Measurements from ENCODE around the gene EIF4B. TPM values are rescaled to one million over a fixed set of nuclear protein-coding genes. Genes with fewer than 3 reads are reported as not detected.
A peak's percentile ranks its signal among the peaks of the same experiment; 100 is the strongest.

EIF4B gene
- total and polyA plus RNA-seq, 9 donors, result 316 to 1,452 (median 882) TPM

GRCh38 chr12:53064613-53065436, 58.6 kb downstream of the EIF4B start:
- Histone ChIP-seq H3K9me3 (no peaks in the 10 kb centered on the region), H3K4me1 (ENCODE audit: insufficient read depth) (peaks cover 28% of the 10 kb centered on the region), H3K36me3 (no peaks in the 10 kb centered on the region), H3K27ac (peak overlapping the region; percentile 42 to 64), H3K4me3 (no peak overlapping the region), H3K27me3 (no peaks in the 10 kb centered on the region)
- intact Hi-C loops (cut with DNase I), result loop anchor here in 2 of 4 donors (5.0 kb wide), 1 partner anchor 132 kb away; no protein-coding TSS in a partner anchor
- no peak for TF ChIP-seq POLR2A (IDR thresholded peaks at IDR 0.05)
- TF ChIP-seq EP300 (IDR thresholded peaks at IDR 0.05), result no peak
- no peak for TF ChIP-seq CTCF (IDR thresholded peaks at IDR 0.05)
- peak in 3 of 5 donors; percentile 42 to 56 (median 44) for DNase-seq
- WGBS, 3 donors, result 56 to 66% (median 64%) methylated on average over 11 of the region's 11 CpGs

- 55 to 68% (median 65%) methylated on average over 7 of the region's 7 CpGs for WGBS, 3 donors
- H3K4me1 ChIP-seq (ENCODE audit: insufficient read depth), result peaks cover 31% of the 10 kb centered on the region
- intact Hi-C loops (cut with DNase I), result loop anchor here in 2 of 4 donors (5.0 kb wide), 1 partner anchor 132 kb away; no protein-coding TSS in a partner anchor
These were observed 59.2 kb downstream of the EIF4B start for GRCh38 chr12:53065470-53065869.

GRCh38 chr12:53065975-53066931, 60.0 kb downstream of the EIF4B start:
- no peaks in the 10 kb centered on the region for H3K27me3 ChIP-seq
- H3K4me1 ChIP-seq (ENCODE audit: insufficient read depth), result peaks cover 38% of the 10 kb centered on the region
- TF ChIP-seq POLR2A (IDR thresholded peaks at IDR 0.05) (no peak), CTCF (IDR thresholded peaks at IDR 0.05) (peak; percentile 85 to 97 (median 95)), EP300 (IDR thresholded peaks at IDR 0.05) (no peak)
- H3K4me3 ChIP-seq, result no peak overlapping the region
- intact Hi-C loops (cut with DNase I), result loop anchor here in 3 of 4 donors (2.0 to 5.0 kb wide), 2 partner anchors 33 to 131 kb away; no protein-coding TSS in a partner anchor
- peak; percentile 84 to 92 (median 89) for DNase-seq
- H3K27ac ChIP-seq, result peak overlapping the region; percentile 40 to 64
- 40 to 44% (median 43%) methylated on average over 24 of the region's 24 CpGs for WGBS, 3 donors
- H3K36me3 ChIP-seq, result no peaks in the 10 kb centered on the region
- H3K9me3 ChIP-seq, result no peaks in the 10 kb centered on the region

More at GRCh38 chr12:53065470-53065869, 59.2 kb downstream of the EIF4B start:
- H3K4me3 ChIP-seq, result no peak overlapping the region
- H3K27me3 ChIP-seq, result no peaks in the 10 kb centered on the region
- no peaks in the 10 kb centered on the region for H3K9me3 ChIP-seq
- DNase-seq, result peak; percentile 21 to 49 (median 47)
- H3K27ac ChIP-seq, result peak overlapping the region; percentile 40 to 64
- TF ChIP-seq EP300 (IDR thresholded peaks at IDR 0.05) (no peak), POLR2A (IDR thresholded peaks at IDR 0.05) (no peak), CTCF (IDR thresholded peaks at IDR 0.05) (no peak)
- H3K36me3 ChIP-seq, result no peaks in the 10 kb centered on the region
